Right atrium auricular region (tissue), 2 donors: Measurements from ENCODE around the gene SH2D3A. TPM values are rescaled to one million over a fixed set of nuclear protein-coding genes. Genes with fewer than 3 reads are reported as not detected.

Source experiments
- DNase-seq: peaks from one replicate; pipeline ENCODE4 v3.0.0-alpha.2; 2019; ENCODE audit warnings: low spot score
- H3K27ac ChIP-seq, 2 donors: fragments of 200-600 bp; sonication (generic); 1 replicate in 1 of 2; 2 replicates in 1 of 2; pipeline ENCODE4 v1.5.1; 2016 to 2019
- H3K27me3 ChIP-seq, 2 donors: fragments of 200-600 bp; sonication (generic); one replicate each; pipeline versions ENCODE4 v1.5.1 to v1.6.0; 2017 to 2019
- H3K36me3 ChIP-seq: fragments of 200-600 bp; sonication (generic); one replicate; pipeline ENCODE4 v1.5.1; 2016
- H3K4me1 ChIP-seq, 2 donors: fragments of 200-600 bp; sonication (generic); one replicate each; pipeline versions ENCODE4 v1.5.1 to v1.6.0; 2017 to 2019
- H3K4me3 ChIP-seq, 2 donors: fragments of 200-600 bp; sonication (generic); 1 replicate in 1 of 2; 2 replicates in 1 of 2; pipeline ENCODE4 v1.5.1; 2017 to 2019; ENCODE audit warnings: mild to moderate bottlenecking in 1 of 2, moderate library complexity in 1 of 2
- H3K9me3 ChIP-seq, 2 donors: fragments of 200-600 bp; sonication (generic); one replicate each; pipeline ENCODE4 v1.5.1; 2019
- CTCF ChIP-seq, 2 donors: fragments of 200-600 bp; sonication (generic); IDR thresholded peaks; one replicate each; pipeline ENCODE4 v1.5.1; 2019; ENCODE audit warnings: antibody characterized with exemption in 2 of 2
- total RNA-seq, 2 donors: library from RNA; depleted of rRNA; stranded (reverse); fragments of >200 nt; gene quantifications; one replicate each; pipeline ENCODE4 v1.1.0, GENCODE V29; 2016

The SH2D3A gene
- total RNA-seq, 2 donors from 2014 or later = not detected

- DNase-seq = peak; percentile 88
- Histone ChIP-seq H3K27ac (peak overlapping the region; percentile 97 to 99), H3K36me3 (peaks cover 16% of the 10 kb centered on the region), H3K4me3 (peak overlapping the region; percentile 87 to 92), H3K27me3 (no peaks in the 10 kb centered on the region), H3K9me3 (no peaks in the 10 kb centered on the region), H3K4me1 (peaks cover 0 to 37% of the 10 kb centered on the region in 2 donors)
- peak; percentile 33 to 71 for TF ChIP-seq CTCF (IDR thresholded peaks at IDR 0.05)
Observed at GRCh38 chr19:6736169-6736916, 30.9 kb downstream of the SH2D3A start.

- Histone ChIP-seq H3K4me3 (no peak overlapping the region), H3K27me3 (no peaks in the 10 kb centered on the region), H3K36me3 (peaks cover 17% of the 10 kb centered on the region), H3K4me1 (peaks cover 0 to 29% of the 10 kb centered on the region in 2 donors), H3K9me3 (no peaks in the 10 kb centered on the region), H3K27ac (peak overlapping the region; percentile 97 to 99)
- TF ChIP-seq CTCF (IDR thresholded peaks at IDR 0.05) = no peak
- no peak for DNase-seq
Observed at GRCh38 chr19:6735181-6735911, 31.9 kb downstream of the SH2D3A start.

- H3K4me3 ChIP-seq = no peak overlapping the region
- H3K36me3 ChIP-seq = peaks cover 17% of the 10 kb centered on the region
- H3K27me3 ChIP-seq = no peaks in the 10 kb centered on the region
- no peaks in the 10 kb centered on the region for H3K9me3 ChIP-seq
- peaks cover 0 to 28% of the 10 kb centered on the region in 2 donors for H3K4me1 ChIP-seq
- H3K27ac ChIP-seq = no peak overlapping the region
- TF ChIP-seq CTCF (IDR thresholded peaks at IDR 0.05) = no peak
- no peak for DNase-seq
Observed at GRCh38 chr19:6734096-6734696, 33.0 kb downstream of the SH2D3A start.

GRCh38 chr19:6733338-6734095 lies 33.7 kb downstream of the SH2D3A start:
- peaks cover 0 to 22% of the 10 kb centered on the region in 2 donors for H3K4me1 ChIP-seq
- peak in 1 of 2 donors; percentile 24 for TF ChIP-seq CTCF (IDR thresholded peaks at IDR 0.05)
- peaks cover 17% of the 10 kb centered on the region for H3K36me3 ChIP-seq
- no peak overlapping the region for H3K4me3 ChIP-seq
- no peaks in the 10 kb centered on the region for H3K27me3 ChIP-seq
- DNase-seq = no peak
- H3K9me3 ChIP-seq = no peaks in the 10 kb centered on the region
- no peak overlapping the region for H3K27ac ChIP-seq

GRCh38 chr19:6732803-6733337 lies 34.4 kb downstream of the SH2D3A start:
- Histone ChIP-seq H3K36me3 (peaks cover 17% of the 10 kb centered on the region), H3K27ac (no peak overlapping the region), H3K9me3 (no peaks in the 10 kb centered on the region), H3K4me3 (no peak overlapping the region), H3K27me3 (no peaks in the 10 kb centered on the region), H3K4me1 (peaks cover 0 to 15% of the 10 kb centered on the region in 2 donors)
- TF ChIP-seq CTCF (IDR thresholded peaks at IDR 0.05) = no peak
- DNase-seq = no peak
